CD8-positive, alpha-beta memory T cell (primary cell): ENCODE results near the gene CSMD2. TPM values are rescaled to one million over a fixed set of nuclear protein-coding genes. Genes with fewer than 3 reads are reported as not detected.

Experiments
- CTCF ChIA-PET: fragments of 350-600 bp; sonication (Branson Sonifier 250); formaldehyde crosslinking; loops from one replicate; lab custom pipeline; 2021; ENCODE audit warnings: antibody characterized with exemption; lab: Charles Lee
- POLR2A ChIA-PET: fragments of 350-600 bp; sonication (Branson Sonifier 250); formaldehyde crosslinking; loops from one replicate; lab custom pipeline; 2021; ENCODE audit warnings: antibody characterized with exemption; lab: Charles Lee
- DNase-seq, 5 donors: peaks; one replicate each; pipeline versions ENCODE4 v3.0.0 to v3.0.0-alpha.2; 2020 to 2022; ENCODE audit warnings: mixed read lengths in 1 of 5
- H3K27ac ChIP-seq: one replicate; pipeline ENCODE4 v1.7.0; 2013; ENCODE audit warnings: low read depth, mild to moderate bottlenecking, low read length, moderate library complexity
- H3K27me3 ChIP-seq: 2 replicates; pipeline ENCODE4 v1.7.0; 2013; ENCODE audit warnings: low read length, mild to moderate bottlenecking; ENCODE audit not compliant: insufficient read depth, poor library complexity, severe bottlenecking
- H3K36me3 ChIP-seq: 2 replicates; pipeline ENCODE4 v1.7.0; 2013; ENCODE audit warnings: mild to moderate bottlenecking, low read length, moderate library complexity; ENCODE audit not compliant: insufficient read depth
- H3K4me1 ChIP-seq: 2 replicates; pipeline ENCODE4 v1.7.0; 2013; ENCODE audit warnings: mild to moderate bottlenecking, low read length, moderate library complexity; ENCODE audit not compliant: insufficient read depth
- H3K4me3 ChIP-seq: 2 replicates; pipeline ENCODE4 v1.7.0; 2013; ENCODE audit warnings: mild to moderate bottlenecking, low read length
- H3K9me3 ChIP-seq: 2 replicates; pipeline ENCODE4 v1.7.0; 2013; ENCODE audit warnings: mild to moderate bottlenecking, low read length
- H3K27ac Mint-ChIP-seq, 8 donors: one replicate each; pipeline ENCODE4 v1.8.0; 2020 to 2021; ENCODE audit warnings: mixed read lengths in 8 of 8, mild to moderate bottlenecking in 6 of 8, inconsistent platforms in 3 of 8, moderate library complexity in 3 of 8
- H3K27me3 Mint-ChIP-seq, 2 donors: one replicate each; pipeline ENCODE4 v1.8.0; 2020 to 2021; ENCODE audit warnings: mixed read lengths in 2 of 2, mild to moderate bottlenecking in 1 of 2, moderate library complexity in 1 of 2
- H3K36me3 Mint-ChIP-seq, 3 donors: one replicate each; pipeline ENCODE4 v1.8.0; 2020 to 2021; ENCODE audit warnings: mixed read lengths in 3 of 3, inconsistent platforms in 1 of 3, mild to moderate bottlenecking in 1 of 3
- H3K4me1 Mint-ChIP-seq, 3 donors: one replicate each; pipeline ENCODE4 v1.8.0; 2020 to 2021; ENCODE audit warnings: mixed read lengths in 3 of 3, inconsistent platforms in 1 of 3, mild to moderate bottlenecking in 1 of 3
- H3K4me3 Mint-ChIP-seq, 7 donors: one replicate each; pipeline ENCODE4 v1.8.0; 2020 to 2021; ENCODE audit warnings: mixed read lengths in 7 of 7, mild to moderate bottlenecking in 6 of 7, moderate library complexity in 4 of 7, inconsistent platforms in 2 of 7
- H3K9me3 Mint-ChIP-seq, 5 donors: one replicate each; pipeline ENCODE4 v1.8.0; 2020 to 2022; ENCODE audit warnings: mixed read lengths in 5 of 5, mild to moderate bottlenecking in 3 of 5, moderate library complexity in 2 of 5, inconsistent platforms in 1 of 5
- polyA plus RNA-seq: library from polyadenylated mRNA; unstranded; fragments of 300-500 nt; fragmentation: Illumina TruSeq; gene quantifications from one replicate; pipeline ENCODE4 v1.2.3, GENCODE V29; 2021
- total RNA-seq, 2 experiments: library from RNA; stranded (reverse); gene quantifications; one replicate each; pipeline ENCODE4 v1.2.3, GENCODE V29; 2021

CSMD2 gene
- total and polyA plus RNA-seq, 3 experiments from 2014 or later = not detected

DNA sequence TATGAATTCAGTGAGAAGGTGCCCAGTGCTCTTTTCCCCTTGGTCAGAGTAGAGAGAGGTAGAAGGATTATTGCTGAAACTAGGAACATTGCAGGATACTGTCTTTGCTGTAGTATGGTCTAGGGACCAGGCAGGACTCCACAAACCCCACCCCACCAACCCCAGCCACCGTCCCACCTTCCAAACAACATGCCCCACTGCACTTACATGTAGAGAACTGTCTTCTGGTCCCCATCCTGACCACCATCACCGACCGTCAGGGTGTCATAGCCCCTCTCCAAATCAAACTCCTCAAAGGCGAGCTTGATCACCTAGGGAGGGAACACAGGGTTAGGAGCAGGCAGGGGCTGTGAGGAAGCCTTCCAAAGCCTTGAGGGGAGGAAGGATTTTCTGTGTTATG, 372.8 kb downstream of the CSMD2 start:
- H3K4me3 ChIP-seq = no peak overlapping the region
- H3K9me3 Mint-ChIP-seq = peaks cover 7 to 27% (median 14%) of the 10 kb centered on the region in 5 donors
- no peaks in the 10 kb centered on the region for H3K4me1 ChIP-seq
- DNase-seq = no peak
- H3K9me3 ChIP-seq = no peaks in the 10 kb centered on the region
- CTCF ChIA-PET = no interaction called here
- no peaks in the 10 kb centered on the region for H3K36me3 Mint-ChIP-seq
- H3K27ac ChIP-seq = no peak overlapping the region
- POLR2A ChIA-PET = no interaction called here
- peaks cover 0 to 8% of the 10 kb centered on the region in 2 donors for H3K27me3 Mint-ChIP-seq
- peak overlapping the region in 1 of 8 donors; percentile 43 for H3K27ac Mint-ChIP-seq
- no peaks in the 10 kb centered on the region for H3K36me3 ChIP-seq
- no peaks in the 10 kb centered on the region for H3K27me3 ChIP-seq
- H3K4me1 Mint-ChIP-seq = no peaks in the 10 kb centered on the region
- no peak overlapping the region for H3K4me3 Mint-ChIP-seq

DNA sequence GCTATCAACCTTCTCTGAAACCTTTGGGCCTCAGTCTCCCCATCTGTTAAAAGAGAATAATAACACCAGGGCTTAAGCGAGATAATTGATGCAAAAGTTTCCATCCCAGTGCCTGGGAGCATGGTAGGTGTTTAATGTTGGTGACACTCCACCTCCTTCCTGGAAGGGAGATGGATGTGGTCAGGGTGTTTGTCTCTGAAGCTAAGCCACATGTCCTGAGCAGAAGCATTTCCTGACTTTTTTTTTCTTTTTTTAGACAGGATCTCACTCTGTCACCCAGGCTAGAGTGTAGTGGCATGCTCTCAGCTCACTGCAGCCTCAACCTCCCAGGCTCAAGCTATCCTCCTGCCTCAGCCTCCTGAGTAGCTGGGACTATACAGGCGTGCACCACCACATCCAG, 373.8 kb downstream of the CSMD2 start:
- H3K4me1 ChIP-seq = no peaks in the 10 kb centered on the region
- DNase-seq = no peak
- H3K4me3 ChIP-seq = no peak overlapping the region
- peaks cover 0 to 11% of the 10 kb centered on the region in 2 donors for H3K27me3 Mint-ChIP-seq
- H3K27me3 ChIP-seq = no peaks in the 10 kb centered on the region
- H3K9me3 ChIP-seq = no peaks in the 10 kb centered on the region
- H3K36me3 ChIP-seq = no peaks in the 10 kb centered on the region
- POLR2A ChIA-PET = no interaction called here
- H3K4me1 Mint-ChIP-seq = no peaks in the 10 kb centered on the region
- H3K9me3 Mint-ChIP-seq = peaks cover 0 to 18% (median 6%) of the 10 kb centered on the region in 5 donors
- CTCF ChIA-PET = no interaction called here
- no peak overlapping the region for H3K4me3 Mint-ChIP-seq
- H3K36me3 Mint-ChIP-seq = no peaks in the 10 kb centered on the region
- no peak overlapping the region for H3K27ac ChIP-seq
- H3K27ac Mint-ChIP-seq = no peak overlapping the region

GRCh38 chr1:33790577-33790976, 374.5 kb downstream of the CSMD2 start:
- Mint-ChIP-seq H3K27me3 (peaks cover 0 to 11% of the 10 kb centered on the region in 2 donors), H3K27ac (no peak overlapping the region), H3K9me3 (peaks cover 0 to 14% (median 6%) of the 10 kb centered on the region in 5 donors), H3K4me3 (no peak overlapping the region), H3K4me1 (no peaks in the 10 kb centered on the region), H3K36me3 (no peaks in the 10 kb centered on the region)
- Histone ChIP-seq H3K27me3 (no peaks in the 10 kb centered on the region), H3K9me3 (no peaks in the 10 kb centered on the region), H3K4me1 (no peaks in the 10 kb centered on the region), H3K36me3 (no peaks in the 10 kb centered on the region), H3K4me3 (no peak overlapping the region), H3K27ac (no peak overlapping the region)
- DNase-seq = no peak
- POLR2A ChIA-PET = no interaction called here
- CTCF ChIA-PET = no interaction called here

- Mint-ChIP-seq H3K9me3 (no peaks in the 10 kb centered on the region), H3K27ac (no peak overlapping the region), H3K4me1 (no peaks in the 10 kb centered on the region), H3K36me3 (no peaks in the 10 kb centered on the region), H3K4me3 (no peak overlapping the region), H3K27me3 (peaks cover 4 to 22% of the 10 kb centered on the region in 2 donors)
- ChIA-PET CTCF (no interaction called here), POLR2A (no interaction called here)
- H3K9me3 ChIP-seq = no peaks in the 10 kb centered on the region
- H3K4me3 ChIP-seq = no peak overlapping the region
- DNase-seq = no peak
- no peaks in the 10 kb centered on the region for H3K27me3 ChIP-seq
- no peaks in the 10 kb centered on the region for H3K36me3 ChIP-seq
- no peak overlapping the region for H3K27ac ChIP-seq
- no peaks in the 10 kb centered on the region for H3K4me1 ChIP-seq
Observed at GRCh38 chr1:33784876-33785275, 380.2 kb downstream of the CSMD2 start.

GRCh38 chr1:33782776-33783175, 382.3 kb downstream of the CSMD2 start:
- no peaks in the 10 kb centered on the region for H3K4me1 Mint-ChIP-seq
- peaks cover 4 to 23% of the 10 kb centered on the region in 2 donors for H3K27me3 Mint-ChIP-seq
- H3K9me3 Mint-ChIP-seq = peaks cover 0 to 2% (median 0%) of the 10 kb centered on the region in 5 donors
- POLR2A ChIA-PET = no interaction called here
- no peak overlapping the region for H3K27ac Mint-ChIP-seq
- DNase-seq = no peak
- H3K4me1 ChIP-seq = no peaks in the 10 kb centered on the region
- H3K27me3 ChIP-seq = no peaks in the 10 kb centered on the region
- no peaks in the 10 kb centered on the region for H3K36me3 ChIP-seq
- no peaks in the 10 kb centered on the region for H3K9me3 ChIP-seq
- CTCF ChIA-PET = no interaction called here
- H3K27ac ChIP-seq = no peak overlapping the region
- no peaks in the 10 kb centered on the region for H3K36me3 Mint-ChIP-seq
- no peak overlapping the region for H3K4me3 Mint-ChIP-seq
- no peak overlapping the region for H3K4me3 ChIP-seq

GRCh38 chr1:33781652-33782051, 383.4 kb downstream of the CSMD2 start:
- Histone ChIP-seq H3K4me1 (no peaks in the 10 kb centered on the region), H3K4me3 (no peak overlapping the region), H3K27ac (no peak overlapping the region), H3K36me3 (no peaks in the 10 kb centered on the region), H3K27me3 (no peaks in the 10 kb centered on the region), H3K9me3 (no peaks in the 10 kb centered on the region)
- Mint-ChIP-seq H3K36me3 (no peaks in the 10 kb centered on the region), H3K4me3 (no peak overlapping the region), H3K9me3 (peaks cover 0 to 2% (median 0%) of the 10 kb centered on the region in 5 donors), H3K27me3 (peaks cover 2 to 23% of the 10 kb centered on the region in 2 donors), H3K4me1 (no peaks in the 10 kb centered on the region), H3K27ac (no peak overlapping the region)
- no peak for DNase-seq
- ChIA-PET CTCF (no interaction called here), POLR2A (no interaction called here)

DNA sequence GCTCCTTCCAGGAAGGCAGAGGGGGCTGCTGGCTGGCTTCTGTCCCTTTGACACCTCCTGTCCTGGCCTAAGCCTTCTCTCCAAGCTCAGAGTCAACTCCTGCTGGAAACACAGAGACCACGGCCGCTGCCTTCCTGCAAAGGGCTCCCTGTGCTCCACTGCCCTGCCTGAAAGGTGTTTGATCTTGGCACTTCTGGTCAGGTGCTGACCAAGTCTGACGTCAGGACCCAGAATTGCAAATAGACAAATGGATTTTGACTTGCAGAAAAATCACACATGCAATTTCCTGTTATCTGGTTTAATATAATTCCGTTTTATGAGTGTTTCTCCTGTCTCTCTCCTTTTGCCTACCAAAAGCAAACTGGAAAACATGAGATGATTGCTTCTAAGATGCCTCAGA, 387.7 kb downstream of the CSMD2 start:
- H3K27ac Mint-ChIP-seq = no peak overlapping the region
- Histone ChIP-seq H3K4me3 (no peak overlapping the region), H3K36me3 (no peaks in the 10 kb centered on the region), H3K27ac (no peak overlapping the region), H3K9me3 (no peaks in the 10 kb centered on the region), H3K4me1 (no peaks in the 10 kb centered on the region), H3K27me3 (no peaks in the 10 kb centered on the region)
- no peaks in the 10 kb centered on the region for H3K36me3 Mint-ChIP-seq
- CTCF ChIA-PET = no interaction called here
- POLR2A ChIA-PET = no interaction called here
- no peak for DNase-seq
- no peaks in the 10 kb centered on the region for H3K4me1 Mint-ChIP-seq
- no peak overlapping the region for H3K4me3 Mint-ChIP-seq
- peaks cover 0 to 2% (median 0%) of the 10 kb centered on the region in 5 donors for H3K9me3 Mint-ChIP-seq
- H3K27me3 Mint-ChIP-seq = peaks cover 8 to 24% of the 10 kb centered on the region in 2 donors

DNA sequence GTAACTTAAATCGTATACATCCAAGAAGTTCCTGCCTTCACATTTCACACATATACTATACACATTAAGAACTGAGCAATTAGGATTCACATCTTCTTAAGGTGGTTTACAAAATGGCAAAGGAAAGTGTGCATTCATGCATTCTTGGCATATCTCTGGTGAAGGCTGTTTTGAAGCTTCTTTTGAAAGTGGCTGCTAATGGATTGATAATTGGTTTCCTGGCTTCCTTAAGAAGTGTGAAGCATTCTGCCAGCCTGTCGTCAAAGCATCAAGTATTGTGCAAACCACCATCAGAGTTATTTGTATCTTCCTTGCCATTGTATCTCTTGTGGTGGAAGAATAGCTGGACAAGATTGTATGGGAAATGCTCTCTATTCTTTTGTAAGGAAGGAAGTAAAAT, 396.2 kb downstream of the CSMD2 start:
- no peaks in the 10 kb centered on the region for H3K4me1 ChIP-seq
- H3K4me1 Mint-ChIP-seq = no peaks in the 10 kb centered on the region
- no peaks in the 10 kb centered on the region for H3K36me3 ChIP-seq
- peaks cover 0 to 2% (median 0%) of the 10 kb centered on the region in 5 donors for H3K9me3 Mint-ChIP-seq
- H3K4me3 Mint-ChIP-seq = no peak overlapping the region
- H3K36me3 Mint-ChIP-seq = no peaks in the 10 kb centered on the region
- no peak overlapping the region for H3K4me3 ChIP-seq
- peaks cover 15 to 24% of the 10 kb centered on the region in 2 donors for H3K27me3 Mint-ChIP-seq
- H3K27ac ChIP-seq = no peak overlapping the region
- no peaks in the 10 kb centered on the region for H3K27me3 ChIP-seq
- ChIA-PET CTCF (no interaction called here), POLR2A (no interaction called here)
- no peak for DNase-seq
- no peak overlapping the region for H3K27ac Mint-ChIP-seq
- H3K9me3 ChIP-seq = no peaks in the 10 kb centered on the region

DNA sequence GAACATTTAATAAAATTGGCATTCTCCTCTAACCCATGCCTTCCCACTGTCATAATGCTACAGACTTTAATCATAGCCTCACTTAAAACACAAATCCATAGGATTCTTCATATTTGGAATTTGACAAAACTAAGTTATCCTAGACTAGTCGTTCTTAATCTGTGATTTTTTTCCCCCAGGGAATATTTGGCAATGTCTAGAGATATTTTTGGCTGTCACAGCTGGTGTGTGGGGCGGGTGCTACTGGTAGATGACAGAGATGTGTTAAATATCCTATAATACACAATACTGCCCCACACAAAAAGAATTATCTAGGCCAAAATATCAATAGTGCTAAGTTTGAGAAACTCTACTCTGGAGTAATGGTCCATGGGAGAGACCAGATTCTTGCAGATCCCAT, 396.9 kb downstream of the CSMD2 start:
- H3K4me3 Mint-ChIP-seq = no peak overlapping the region
- Histone ChIP-seq H3K4me3 (no peak overlapping the region), H3K4me1 (no peaks in the 10 kb centered on the region), H3K27me3 (no peaks in the 10 kb centered on the region), H3K36me3 (no peaks in the 10 kb centered on the region), H3K9me3 (no peaks in the 10 kb centered on the region), H3K27ac (no peak overlapping the region)
- H3K27ac Mint-ChIP-seq = no peak overlapping the region
- POLR2A ChIA-PET = no interaction called here
- no peak for DNase-seq
- H3K9me3 Mint-ChIP-seq = peaks cover 0 to 2% (median 0%) of the 10 kb centered on the region in 5 donors
- H3K36me3 Mint-ChIP-seq = no peaks in the 10 kb centered on the region
- H3K27me3 Mint-ChIP-seq = peaks cover 15 to 20% of the 10 kb centered on the region in 2 donors
- CTCF ChIA-PET = no interaction called here
- no peaks in the 10 kb centered on the region for H3K4me1 Mint-ChIP-seq
